Jurkat, Clone E6-1 (cell line): ENCODE results near the gene SLIT1.
"Not testable (repeated sequence)": the region's sequence is repeated elsewhere in the genome, so short reads cannot be mapped to it uniquely, and the experiment has no call there.

ENCODE experiments used
- DNase-seq: peaks from one replicate; pipeline ENCODE4 v3.0.0-alpha.2; 2011; ENCODE audit warnings: low read depth, low spot score
- H3K4me3 ChIP-seq: 2 replicates; pipeline ENCODE4 v1.5.1; 2011; ENCODE audit warnings: mild to moderate bottlenecking, low read length, control low read depth, moderate library complexity

SLIT1 gene

GRCh38 chr10:97099089-97099488 lies 86.7 kb downstream of the SLIT1 start:
- DNase-seq: no peak
- no peak overlapping the region for H3K4me3 ChIP-seq

GRCh38 chr10:97097084-97097433 lies 88.7 kb downstream of the SLIT1 start:
- DNase-seq: no peak
- no peak overlapping the region for H3K4me3 ChIP-seq

GRCh38 chr10:97096261-97097083 lies 89.3 kb downstream of the SLIT1 start:
- DNase-seq: no peak
- no peak overlapping the region for H3K4me3 ChIP-seq

- no peak for DNase-seq
- H3K4me3 ChIP-seq: no peak overlapping the region
These were observed 90.0 kb downstream of the SLIT1 start for GRCh38 chr10:97095701-97096260.

- DNase-seq: no peak
- no peak overlapping the region for H3K4me3 ChIP-seq
These were observed 95.1 kb downstream of the SLIT1 start for GRCh38 chr10:97090644-97091043.

GRCh38 chr10:97090035-97090434 lies 95.7 kb downstream of the SLIT1 start:
- no peak for DNase-seq
- no peak overlapping the region for H3K4me3 ChIP-seq

- no peak for DNase-seq
- H3K4me3 ChIP-seq: no peak overlapping the region
These were observed 96.4 kb downstream of the SLIT1 start for GRCh38 chr10:97089209-97089870.

- no peak for DNase-seq
- H3K4me3 ChIP-seq: no peak overlapping the region
These were observed 98.5 kb downstream of the SLIT1 start for GRCh38 chr10:97087296-97087695.

- no peak overlapping the region for H3K4me3 ChIP-seq
- DNase-seq: no peak
These were observed 99.2 kb downstream of the SLIT1 start for GRCh38 chr10:97086530-97086929.

- no peak for DNase-seq
- H3K4me3 ChIP-seq: no peak overlapping the region
These were observed 102.4 kb downstream of the SLIT1 start for GRCh38 chr10:97083228-97083829.

- not testable (repeated sequence) for DNase-seq
These were observed 103.2 kb downstream of the SLIT1 start for GRCh38 chr10:97082575-97082974.

GRCh38 chr10:97081621-97082235 lies 104.0 kb downstream of the SLIT1 start:
- H3K4me3 ChIP-seq: no peak overlapping the region
- peak; percentile 60 for DNase-seq

More at GRCh38 chr10:97082575-97082974, 103.2 kb downstream of the SLIT1 start:
- not testable (repeated sequence) for H3K4me3 ChIP-seq

- no peak overlapping the region for H3K4me3 ChIP-seq
- no peak for DNase-seq
These were observed 105.5 kb downstream of the SLIT1 start for GRCh38 chr10:97080051-97080776.

- no peak overlapping the region for H3K4me3 ChIP-seq
- DNase-seq: no peak
These were observed 106.3 kb downstream of the SLIT1 start for GRCh38 chr10:97079448-97079847.

GRCh38 chr10:97078938-97079445 lies 106.8 kb downstream of the SLIT1 start:
- no peak overlapping the region for H3K4me3 ChIP-seq
- DNase-seq: no peak

GRCh38 chr10:97078261-97078937 lies 107.4 kb downstream of the SLIT1 start:
- no peak overlapping the region for H3K4me3 ChIP-seq
- peak; percentile 68 for DNase-seq

GRCh38 chr10:97076781-97077180 lies 109.0 kb downstream of the SLIT1 start:
- DNase-seq: no peak
- no peak overlapping the region for H3K4me3 ChIP-seq

- DNase-seq: no peak
- H3K4me3 ChIP-seq: no peak overlapping the region
These were observed 109.7 kb downstream of the SLIT1 start for GRCh38 chr10:97075961-97076525.
